HG02588 (cell line): ENCODE measurements around the gene SYT8.
A peak's percentile ranks its signal among the peaks of the same experiment; 100 is the strongest.

Experiments
- ATAC-seq: cut with Tn5 transposase; IDR thresholded peaks from one replicate; pipeline ENCODE4 v1.9.1; 2021; ENCODE audit warnings: mild to moderate bottlenecking, moderate library complexity; ENCODE audit not compliant: unreplicated experiment

The SYT8 gene

GRCh38 chr11:1844221-1845094 is 9.7 kb downstream of the SYT8 start:
- no peak for ATAC-seq

GRCh38 chr11:1845095-1845429 is 10.3 kb downstream of the SYT8 start:
- no peak for ATAC-seq

GRCh38 chr11:1845561-1846452 is 11.0 kb downstream of the SYT8 start:
- no peak for ATAC-seq

- ATAC-seq: no peak
These were observed 11.7 kb downstream of the SYT8 start for GRCh38 chr11:1846453-1846932.

DNA sequence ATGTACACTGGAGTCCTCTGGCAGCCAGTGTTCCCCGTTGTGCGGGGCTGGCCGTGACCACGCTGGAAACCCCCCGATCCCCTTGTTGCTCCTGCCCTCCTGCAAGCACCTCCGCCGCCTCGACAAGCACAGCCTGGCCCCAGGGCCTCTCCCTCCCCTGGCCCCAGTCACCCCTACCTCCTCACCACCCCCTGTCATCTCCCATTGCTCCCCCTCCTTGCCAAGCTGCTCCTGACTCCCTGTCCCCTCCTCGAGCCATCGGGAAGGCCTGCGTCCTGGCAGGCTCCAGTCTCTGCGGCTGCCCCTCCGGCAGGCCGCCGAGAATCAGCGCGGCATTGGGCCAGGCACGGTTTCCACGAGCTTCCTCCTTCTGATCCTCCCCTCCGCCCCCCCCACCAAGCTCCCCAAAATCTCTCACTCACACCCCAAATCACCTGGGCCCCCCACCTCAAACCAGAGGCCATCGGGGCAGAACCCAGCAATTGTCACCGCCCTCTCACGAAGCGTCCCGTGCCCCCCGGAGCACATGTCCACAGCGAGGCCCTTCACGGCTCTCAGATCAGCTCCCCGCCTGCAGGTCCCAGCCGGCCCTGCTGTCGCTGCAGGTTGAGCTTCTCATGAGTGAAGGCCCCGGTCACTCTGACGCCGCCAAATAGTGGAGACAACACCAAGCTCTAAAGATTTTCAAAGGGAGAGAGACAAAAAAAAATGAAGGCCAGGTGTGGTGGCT is 12.4 kb downstream of the SYT8 start:
- no peak for ATAC-seq

DNA sequence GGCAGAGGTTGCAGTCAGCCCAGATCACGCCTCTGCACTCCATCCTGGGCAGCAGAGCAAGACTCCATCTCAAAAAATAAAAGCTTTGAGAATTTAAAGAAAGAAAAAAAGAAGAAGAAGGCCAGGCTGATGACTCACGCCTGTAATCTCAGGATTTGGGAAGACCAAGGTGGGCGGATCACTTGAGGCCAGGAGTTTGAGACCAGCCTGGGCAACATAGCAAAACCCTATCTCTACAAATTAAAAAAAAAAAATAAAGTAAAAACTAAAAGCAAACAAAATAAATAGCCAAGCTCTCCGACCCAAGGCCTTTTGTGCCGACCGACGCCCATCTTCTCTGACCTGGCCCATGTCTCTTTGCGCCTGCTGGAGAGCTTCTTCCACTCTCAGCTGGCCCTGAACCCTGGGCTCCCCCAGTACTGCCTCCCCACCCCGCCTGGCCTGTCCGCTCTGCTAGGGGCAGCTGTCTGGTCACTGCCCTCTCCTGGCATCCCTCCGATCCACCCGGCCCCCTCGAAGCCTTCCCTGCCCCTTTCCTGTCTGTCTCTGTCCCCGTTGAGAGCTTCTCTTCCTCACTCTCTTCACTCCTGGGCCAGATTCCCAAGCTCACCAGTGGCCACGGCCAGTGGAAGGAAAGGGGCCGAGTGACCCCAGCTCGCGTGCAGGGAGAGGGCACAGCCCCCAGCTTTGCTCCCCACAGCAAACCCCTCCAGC is 13.3 kb downstream of the SYT8 start:
- ATAC-seq: no peak

GRCh38 chr11:1848640-1849430 is 14.0 kb downstream of the SYT8 start:
- ATAC-seq: no peak

DNA sequence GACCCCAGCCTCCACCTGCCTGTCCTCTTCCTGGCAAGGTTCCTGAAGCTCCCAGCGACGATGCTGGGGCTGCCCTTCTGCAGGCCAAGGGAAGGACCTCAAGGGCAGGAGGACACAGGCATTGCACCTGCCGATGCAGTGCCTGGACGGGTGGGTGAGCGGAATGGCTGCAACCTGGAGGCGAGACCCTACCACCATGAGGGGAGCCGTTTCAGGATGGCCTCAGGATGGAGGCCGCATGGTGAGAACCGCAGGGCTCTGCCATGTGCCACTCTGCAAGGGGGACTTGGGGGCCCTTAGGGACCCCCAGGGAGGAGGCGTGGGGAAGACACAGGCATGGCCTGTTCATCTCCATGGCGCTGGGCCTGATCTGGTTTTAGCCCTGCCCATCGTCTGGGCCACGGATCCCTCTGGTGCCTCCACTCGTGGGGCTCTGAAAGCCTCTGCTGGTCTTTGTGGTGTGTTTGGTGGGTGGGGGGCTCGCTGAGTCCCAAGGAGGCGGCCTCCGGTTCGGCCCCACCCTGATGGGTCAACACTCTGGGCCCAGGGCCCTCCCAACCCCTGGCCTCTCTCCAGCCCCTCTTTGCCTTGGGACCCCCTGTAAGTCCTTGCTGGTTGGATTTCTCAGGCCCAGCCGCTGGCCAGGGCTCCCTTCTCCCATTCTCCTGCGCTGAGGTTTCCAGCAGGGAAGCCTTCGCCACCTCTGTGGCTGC is 16.8 kb downstream of the SYT8 start:
- no peak for ATAC-seq

DNA sequence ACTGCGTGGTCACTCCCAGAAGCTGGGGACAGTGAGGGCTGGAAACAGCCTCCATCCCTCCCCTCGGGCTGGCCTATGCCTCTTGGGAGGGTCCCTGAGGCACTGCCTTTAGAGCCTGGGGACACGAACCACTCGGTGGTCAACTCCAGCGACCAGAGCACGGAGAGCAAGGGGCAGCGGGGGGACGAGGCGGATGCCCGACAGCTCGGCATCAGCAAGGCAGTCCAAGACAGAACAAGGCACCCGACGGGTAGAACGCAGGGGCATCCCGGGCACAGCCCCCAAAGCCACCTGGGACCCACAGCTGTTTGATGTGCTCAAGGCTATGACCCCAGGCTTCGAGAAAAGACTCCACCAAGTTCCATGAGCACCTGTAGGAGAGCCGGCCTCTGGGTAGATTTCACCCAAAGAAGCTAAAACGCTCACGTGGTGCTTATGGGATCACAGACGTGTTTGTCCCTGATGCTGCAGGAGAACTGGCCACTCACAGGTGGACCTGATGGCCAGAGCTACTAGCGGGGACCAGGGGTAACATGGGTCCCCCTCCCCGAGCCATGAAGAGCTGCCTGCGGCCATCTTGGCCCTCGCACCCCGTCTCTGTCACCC is 17.6 kb downstream of the SYT8 start:
- peak; percentile 1 for ATAC-seq

DNA sequence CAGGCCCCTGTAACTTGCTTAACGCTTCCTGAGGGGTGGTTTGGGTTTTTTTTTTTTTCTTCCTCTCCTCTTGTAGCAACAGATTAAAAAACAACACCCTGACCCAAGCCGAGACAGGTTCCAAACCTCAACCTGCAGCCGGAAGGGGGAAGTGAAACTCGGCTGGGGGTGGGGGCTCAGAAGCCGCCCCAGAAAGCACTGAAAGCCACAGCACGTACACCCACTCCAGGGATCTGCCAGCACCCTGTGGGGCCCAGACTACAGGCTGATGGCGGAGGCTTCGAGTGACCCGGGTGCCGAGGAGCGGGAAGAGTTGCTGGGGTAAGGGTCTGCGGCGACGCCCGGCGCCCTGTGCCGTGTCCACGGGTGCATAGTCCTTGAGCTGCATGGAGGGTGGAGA is 18.1 kb downstream of the SYT8 start, which contains the start of gene LSP1:
Gene LSP1, plus strand, starts transcription at position 208 of the 400 bp plus-strand sequence. Its CDS starts 61 bp downstream, at position 269.
- peak; percentile 36 for ATAC-seq

DNA sequence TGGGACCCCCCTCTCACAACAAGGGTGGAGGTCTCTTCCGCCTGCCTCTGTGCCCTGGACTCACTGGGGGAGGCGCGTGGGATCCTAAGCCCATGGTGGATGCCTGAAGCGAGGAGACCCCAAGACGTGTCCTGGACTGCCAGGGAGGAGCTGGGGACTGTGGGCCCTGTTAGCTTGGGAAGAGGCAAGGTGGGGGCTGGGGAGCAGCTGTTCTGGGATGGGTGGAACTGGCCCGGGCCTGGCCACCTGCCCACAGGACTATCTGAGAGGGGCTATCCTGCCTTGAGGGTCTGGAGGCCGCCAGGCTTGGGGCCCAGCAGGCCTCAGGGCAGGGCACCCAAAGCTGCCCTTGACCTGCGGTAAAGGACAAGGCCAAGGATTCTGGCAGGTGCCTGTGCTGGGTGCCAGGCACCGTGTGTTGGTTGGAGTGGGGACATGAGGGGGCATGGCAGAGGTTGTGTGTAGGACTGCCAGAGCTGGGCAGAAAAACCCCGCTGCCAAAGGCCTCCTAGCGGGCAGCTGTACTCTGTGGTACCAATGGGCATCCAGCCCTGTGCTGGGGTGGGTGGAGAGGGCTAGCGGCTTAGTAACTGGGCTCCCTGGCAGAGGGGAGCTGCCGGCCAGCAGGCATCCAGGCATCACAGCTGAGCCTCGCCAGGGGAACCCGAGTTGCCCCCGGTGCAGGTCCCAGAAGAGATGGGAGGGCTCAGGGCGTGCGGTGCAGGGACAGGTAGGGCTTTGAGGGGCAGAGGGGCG is 18.8 kb downstream of the SYT8 start:
- no peak for ATAC-seq

GRCh38 chr11:1854132-1854948 is 19.6 kb downstream of the SYT8 start:
- ATAC-seq: peak; percentile 27

DNA sequence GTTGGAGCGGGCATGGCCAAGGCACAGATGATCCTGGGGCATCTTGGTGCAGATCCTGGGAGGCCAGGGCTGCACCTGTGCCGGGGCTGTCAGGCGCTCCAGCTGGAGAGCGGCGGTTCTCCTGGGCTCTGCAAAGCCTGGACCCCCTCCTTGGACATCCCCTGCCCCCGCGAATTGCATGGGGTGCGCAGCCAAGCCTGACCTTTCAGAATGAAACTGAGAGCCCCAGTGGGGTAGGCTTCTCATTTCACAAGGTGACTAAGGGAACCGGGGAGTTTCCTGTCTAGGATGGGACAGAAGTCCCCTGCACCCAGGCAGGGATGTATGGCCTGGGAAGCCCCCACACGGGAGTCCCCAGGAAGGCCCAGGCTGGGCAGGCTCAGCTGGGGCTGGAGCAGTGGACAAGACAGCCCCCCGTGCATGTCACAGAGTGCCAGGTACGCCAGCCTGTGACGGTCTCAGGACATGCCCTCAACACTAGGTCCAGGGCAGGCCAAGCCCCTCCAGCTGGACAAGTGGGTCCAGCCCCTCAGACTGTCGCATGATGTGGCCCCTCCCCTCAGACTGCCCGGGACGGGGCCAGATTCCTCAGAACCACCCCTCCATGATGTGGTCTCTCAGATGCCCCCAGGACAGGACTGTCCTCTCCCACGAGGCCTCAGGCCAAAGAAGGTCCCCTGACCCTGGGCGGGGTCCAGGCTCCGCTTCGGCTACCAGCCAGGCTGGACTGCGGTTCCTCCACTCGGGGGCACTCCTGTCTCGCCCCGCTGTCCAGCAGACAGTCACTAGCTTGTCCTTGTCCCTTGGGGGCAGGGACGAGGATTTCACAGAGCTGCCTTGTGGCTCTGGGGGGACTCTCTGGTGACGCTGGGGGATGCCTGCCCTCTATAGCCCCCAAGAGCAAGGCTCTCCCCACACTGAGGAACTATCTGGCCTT is 20.4 kb downstream of the SYT8 start:
- ATAC-seq: peak; percentile 34

DNA sequence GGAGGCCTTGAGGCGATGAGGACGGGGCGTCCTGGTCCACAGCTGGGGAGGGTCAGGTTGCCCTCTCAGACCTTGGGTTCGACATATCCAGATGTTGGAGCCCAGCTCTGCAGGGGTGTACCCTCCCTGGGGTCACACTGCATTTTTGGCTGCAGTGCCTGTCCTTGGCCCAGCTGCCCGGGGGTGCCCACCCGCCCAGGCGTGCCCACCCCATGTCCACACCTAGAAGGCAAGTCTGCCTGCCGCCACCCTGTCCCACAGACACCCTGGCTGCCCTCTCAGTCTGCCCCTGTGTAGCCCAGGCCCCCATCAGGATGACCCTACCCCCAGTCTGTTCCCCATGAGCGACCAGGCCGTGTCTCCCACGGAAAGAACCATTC is 21.1 kb downstream of the SYT8 start:
- no peak for ATAC-seq

DNA sequence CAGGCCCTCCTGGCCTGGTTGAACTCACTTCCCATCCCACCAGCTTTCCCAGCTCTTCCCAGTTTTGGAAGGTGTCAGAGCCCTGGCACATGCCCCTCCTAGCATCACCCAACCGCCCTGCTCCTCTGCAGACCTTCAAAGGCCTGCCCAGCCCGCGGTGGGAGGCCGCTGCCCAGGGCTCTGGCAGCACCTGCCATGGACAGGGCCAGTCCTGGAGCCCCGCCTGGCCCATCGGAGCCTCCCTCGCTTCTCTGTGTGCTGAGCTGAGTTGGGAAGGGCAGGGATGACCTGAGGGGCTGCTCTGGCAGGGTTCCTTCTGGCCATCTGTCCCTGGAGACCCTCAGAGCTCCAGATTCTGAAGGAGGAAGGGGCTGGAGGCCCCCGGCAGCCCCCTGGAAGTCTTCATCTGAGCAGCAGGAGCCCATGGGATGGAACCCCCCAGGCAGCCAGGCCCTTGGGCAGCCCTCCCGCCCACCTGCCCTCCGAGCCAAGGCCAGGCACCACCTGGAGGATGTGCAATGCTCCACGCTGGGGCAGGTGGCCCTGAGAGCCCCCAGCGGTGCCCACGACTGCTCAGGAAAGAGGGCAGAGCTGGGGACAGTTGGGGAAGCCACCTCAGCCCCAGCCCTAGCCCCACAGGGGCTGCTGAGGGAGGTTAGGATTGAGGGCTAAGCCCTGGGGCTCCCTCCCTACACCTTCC is 21.7 kb downstream of the SYT8 start:
- no peak for ATAC-seq
